GM21737 (cell line): Measurements from ENCODE around the gene MPST.

Source experiments
- ATAC-seq: cut with Tn5 transposase; IDR thresholded peaks from one replicate; pipeline ENCODE4 v1.9.1; 2021; ENCODE audit warnings: mild to moderate bottlenecking, moderate library complexity; ENCODE audit not compliant: unreplicated experiment

The MPST gene

GRCh38 chr22:37021710-37022482 is 2.4 kb downstream of the MPST start:
- no peak for ATAC-seq

- ATAC-seq: no peak
Observed at GRCh38 chr22:37022483-37023337, 3.2 kb downstream of the MPST start.

GRCh38 chr22:37023743-37024338 is 4.3 kb downstream of the MPST start:
- ATAC-seq: no peak

GRCh38 chr22:37024339-37025157 is 5.0 kb downstream of the MPST start:
- no peak for ATAC-seq

- ATAC-seq: no peak
Observed at GRCh38 chr22:37025500-37026070, 6.0 kb downstream of the MPST start.

- no peak for ATAC-seq
Observed at GRCh38 chr22:37026325-37026724, 6.8 kb downstream of the MPST start.

GRCh38 chr22:37027556-37027955 is 8.0 kb downstream of the MPST start:
- no peak for ATAC-seq

- ATAC-seq: no peak
Observed at GRCh38 chr22:37028692-37029674, 9.4 kb downstream of the MPST start.

- ATAC-seq: no peak
Observed at GRCh38 chr22:37030560-37031281, 11.2 kb downstream of the MPST start.

GRCh38 chr22:37032134-37032534 is 12.6 kb downstream of the MPST start:
- ATAC-seq: no peak

GRCh38 chr22:37032535-37033460 is 13.3 kb downstream of the MPST start:
- ATAC-seq: no peak

- ATAC-seq: no peak
Observed at GRCh38 chr22:37033605-37034430, 14.3 kb downstream of the MPST start.

GRCh38 chr22:37036655-37037377 is 17.3 kb downstream of the MPST start:
- no peak for ATAC-seq

GRCh38 chr22:37037669-37038068 is 18.1 kb downstream of the MPST start:
- no peak for ATAC-seq

- no peak for ATAC-seq
Observed at GRCh38 chr22:37039466-37039865, 19.9 kb downstream of the MPST start.

- ATAC-seq: no peak
Observed at GRCh38 chr22:37043209-37043827, 23.8 kb downstream of the MPST start.
